CD4-positive, alpha-beta T cell treated with Interleukin-2 at 100 ng/mL for 4 hours (primary cell): Measurements from ENCODE around the gene MTHFS.
"Not testable (repeated sequence)": the region's sequence is repeated elsewhere in the genome, so short reads cannot be mapped to it uniquely, and the experiment has no call there.

Experiments
- DNase-seq: peaks from one replicate; pipeline ENCODE4 v3.0.0-alpha.2; 2020; ENCODE audit warnings: low spot score

Gene MTHFS

DNA sequence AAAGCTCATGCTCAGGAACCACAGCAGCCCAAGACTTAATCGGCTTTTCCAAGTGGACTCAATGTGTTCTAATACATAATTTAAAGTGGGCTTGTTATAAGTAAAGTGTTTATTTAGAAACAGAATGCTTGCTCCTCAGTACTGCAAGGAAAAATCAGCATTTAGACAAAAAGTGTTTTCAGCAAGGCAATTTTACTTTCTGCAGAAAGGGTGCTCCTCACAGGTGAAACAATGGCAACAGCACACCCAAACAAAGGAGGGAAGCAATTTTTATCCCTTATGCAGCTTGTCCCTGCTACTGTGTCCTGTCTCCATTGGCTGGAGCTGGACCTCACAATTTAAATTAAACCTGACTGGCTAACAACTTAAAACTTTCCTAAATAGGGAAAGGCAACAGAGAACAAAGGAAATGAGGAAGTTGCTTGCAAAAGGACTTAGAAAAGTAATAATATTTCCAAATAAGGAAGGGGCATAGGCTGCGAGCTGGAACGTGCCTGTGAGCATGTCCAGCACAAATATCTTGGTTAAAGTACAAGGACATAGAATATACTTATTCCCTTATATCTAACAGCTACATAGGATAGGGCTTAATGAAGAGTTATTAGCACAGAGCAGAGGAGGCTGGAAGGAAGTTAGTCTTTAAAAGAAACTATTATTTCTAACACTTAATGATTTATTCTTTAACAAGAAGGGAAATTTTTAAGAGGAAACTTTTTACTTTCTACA lies 19.1 kb upstream of the MTHFS start:
- DNase-seq = not testable (repeated sequence)

DNA sequence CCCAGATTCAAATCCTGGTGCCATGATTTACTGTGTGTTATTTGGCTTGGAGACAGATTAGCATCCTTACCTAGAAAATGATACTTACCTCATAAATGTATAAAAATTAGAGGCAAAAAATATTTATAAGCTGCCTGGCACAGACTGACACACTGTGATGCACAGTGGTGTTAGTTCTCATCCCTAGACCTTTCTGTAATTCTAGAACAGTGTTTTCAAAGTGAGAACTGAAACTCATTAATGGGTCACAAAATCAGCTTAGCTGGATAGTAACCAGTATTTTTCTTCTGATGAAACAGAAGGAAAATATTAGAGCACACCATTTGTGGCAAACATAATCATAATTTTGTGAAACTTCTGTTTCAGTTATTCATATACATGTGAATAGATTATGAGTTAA lies 17.9 kb upstream of the MTHFS start:
- no peak for DNase-seq

DNA sequence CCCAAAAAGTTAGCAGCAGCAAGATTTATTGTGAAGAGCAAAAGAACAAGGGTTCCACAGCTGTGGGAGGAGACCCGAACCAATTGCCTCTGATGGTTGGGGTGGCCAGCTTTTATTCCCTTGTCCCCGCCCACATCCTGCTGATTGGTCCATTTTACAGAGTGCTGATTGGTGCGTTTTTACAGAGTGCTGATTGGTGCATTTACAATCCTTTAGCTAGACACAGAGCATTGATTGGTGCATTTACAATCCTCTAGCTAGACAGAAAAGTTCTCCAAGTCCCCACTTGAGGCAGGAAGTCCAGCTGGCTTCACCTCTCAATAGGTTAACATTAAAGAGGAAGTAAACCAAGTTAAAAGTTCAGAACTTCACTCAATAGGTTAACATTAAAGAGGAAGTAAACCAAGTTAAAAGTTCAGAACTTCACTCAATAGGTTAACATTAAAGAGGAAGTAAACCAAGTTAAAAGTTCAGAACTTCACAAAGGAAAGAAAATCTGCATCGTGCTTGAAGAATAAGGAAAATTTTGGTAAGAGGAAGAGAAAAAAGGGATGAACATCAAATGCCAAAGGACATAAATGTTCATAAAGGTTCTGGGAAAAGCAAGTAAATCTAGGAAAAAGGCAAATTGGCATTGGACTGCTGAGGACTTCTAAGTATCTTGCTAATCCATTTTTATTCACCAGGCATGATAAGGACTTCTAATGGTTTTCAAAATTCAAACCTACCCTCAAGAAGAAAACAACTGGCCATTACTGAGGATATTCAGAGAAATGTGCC lies 12.9 kb upstream of the MTHFS start:
- DNase-seq = not testable (repeated sequence)

DNA sequence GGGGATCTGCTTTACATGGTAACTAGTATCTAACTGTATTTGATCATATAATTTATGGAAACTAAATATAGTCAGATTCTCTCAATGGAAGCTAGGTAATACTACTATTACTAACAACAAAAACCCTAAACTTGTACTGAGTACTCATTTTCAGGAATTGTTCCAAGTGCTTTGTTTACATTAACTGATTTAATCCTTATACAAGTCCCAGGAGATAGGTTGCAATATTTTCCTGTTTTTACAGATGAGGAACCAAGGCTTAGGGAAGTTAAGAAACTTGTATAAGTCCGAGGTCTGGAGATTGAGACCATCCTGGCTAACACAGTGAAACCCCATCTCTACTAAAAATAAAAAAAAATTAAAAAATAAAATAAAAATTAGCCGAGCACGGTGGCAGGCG lies 7.5 kb upstream of the MTHFS start:
- no peak for DNase-seq

DNA sequence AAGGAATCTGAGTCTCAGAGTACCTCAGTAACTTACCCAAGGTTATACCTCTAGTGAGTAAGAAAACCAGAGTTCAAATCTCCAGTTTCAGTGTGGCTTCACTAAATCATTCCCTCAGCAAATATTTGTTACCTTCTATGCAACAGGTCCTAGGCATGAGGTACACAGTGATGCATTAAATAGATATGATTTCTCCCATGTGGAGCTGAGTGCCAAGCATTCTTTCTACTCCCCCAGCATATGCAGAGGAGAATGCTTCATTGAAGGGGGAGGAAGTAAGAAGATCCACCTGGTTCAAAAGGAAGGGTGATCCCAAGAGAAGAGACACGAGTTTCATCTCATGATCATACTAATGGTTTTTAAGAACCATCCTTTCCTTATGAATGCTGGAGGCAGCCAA lies 6.8 kb upstream of the MTHFS start:
- DNase-seq = no peak

DNA sequence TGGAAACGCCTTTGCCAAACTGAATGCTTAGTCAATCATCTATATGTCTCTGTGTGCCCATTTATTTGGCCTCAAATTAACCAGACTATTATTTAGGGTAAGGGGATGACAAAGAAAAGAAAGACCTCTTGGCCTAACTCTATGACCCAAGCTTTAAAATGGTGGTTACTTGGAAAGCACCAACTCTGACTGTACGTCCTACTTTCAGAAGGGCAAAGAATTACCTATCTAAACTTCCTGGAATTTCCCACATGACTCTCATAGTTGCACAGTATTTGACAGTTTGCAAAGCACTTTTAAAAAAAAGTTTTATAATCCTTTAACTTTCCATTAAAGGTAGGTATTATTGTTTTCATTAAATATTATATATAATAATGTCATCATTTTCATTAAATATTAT lies 6.3 kb upstream of the MTHFS start:
- no peak for DNase-seq

DNA sequence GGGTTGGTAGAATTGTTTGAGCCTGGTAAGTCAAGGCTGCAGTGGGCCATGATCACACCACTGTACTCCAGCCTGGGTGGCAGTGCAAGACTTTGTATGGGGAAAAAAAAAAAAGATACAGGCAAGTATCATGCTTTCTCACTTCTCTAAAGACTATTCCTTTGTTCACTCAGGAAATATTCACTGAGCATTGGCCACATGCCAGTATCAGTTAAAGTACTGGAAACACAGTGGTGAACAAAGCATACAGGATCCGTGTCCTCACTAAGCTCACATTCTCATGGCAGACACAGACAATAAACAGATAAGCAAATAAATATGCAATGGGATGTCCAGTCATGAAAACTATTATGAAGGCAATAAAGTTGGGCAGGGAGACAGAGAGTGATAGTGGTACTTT lies 5.1 kb upstream of the MTHFS start:
- DNase-seq = no peak

DNA sequence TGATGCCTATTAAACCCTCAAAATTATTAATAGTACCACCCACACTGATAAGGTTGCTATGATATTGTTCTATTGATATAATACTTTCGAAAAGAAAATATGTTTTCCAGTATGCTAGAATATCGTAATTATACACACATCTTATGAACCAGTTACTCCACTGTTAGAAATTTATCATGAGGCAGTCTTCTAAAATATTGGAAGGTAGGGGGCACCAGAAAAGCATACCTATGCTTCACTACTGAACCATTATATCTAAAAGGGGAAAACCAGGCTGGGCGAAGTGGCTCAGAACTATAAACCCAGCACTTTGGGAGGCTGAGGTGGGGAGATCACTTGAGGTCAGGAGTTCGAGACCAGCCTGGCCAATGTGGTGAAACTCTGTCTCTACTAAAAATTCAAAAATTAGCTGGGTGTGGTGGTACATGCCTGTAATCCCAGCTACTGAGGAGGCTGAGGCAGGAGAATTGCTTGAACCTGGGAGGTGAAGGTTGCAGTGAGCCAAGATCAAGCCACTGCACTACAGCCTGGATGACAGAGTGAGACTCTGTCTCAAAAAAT lies 4.1 kb upstream of the MTHFS start:
- DNase-seq = not testable (repeated sequence)

DNA sequence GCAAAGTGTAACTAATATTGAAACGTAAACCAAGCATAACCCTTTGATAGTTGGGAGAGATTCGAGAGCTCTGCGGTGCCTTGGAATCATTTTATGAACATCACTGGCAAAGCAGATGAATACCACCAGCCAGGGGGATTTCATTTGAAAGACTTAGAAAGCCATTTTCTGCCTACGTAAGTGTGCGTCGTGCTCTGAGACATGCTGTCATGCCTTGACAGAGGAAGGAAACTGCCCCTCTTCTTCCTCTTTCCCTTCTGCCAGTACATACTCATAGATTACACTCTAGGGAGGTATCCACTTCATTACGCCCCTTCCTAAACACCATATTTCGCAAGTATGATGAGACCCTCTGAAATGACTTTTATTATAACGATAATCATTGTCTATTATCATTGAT lies 3.3 kb upstream of the MTHFS start:
- no peak for DNase-seq

DNA sequence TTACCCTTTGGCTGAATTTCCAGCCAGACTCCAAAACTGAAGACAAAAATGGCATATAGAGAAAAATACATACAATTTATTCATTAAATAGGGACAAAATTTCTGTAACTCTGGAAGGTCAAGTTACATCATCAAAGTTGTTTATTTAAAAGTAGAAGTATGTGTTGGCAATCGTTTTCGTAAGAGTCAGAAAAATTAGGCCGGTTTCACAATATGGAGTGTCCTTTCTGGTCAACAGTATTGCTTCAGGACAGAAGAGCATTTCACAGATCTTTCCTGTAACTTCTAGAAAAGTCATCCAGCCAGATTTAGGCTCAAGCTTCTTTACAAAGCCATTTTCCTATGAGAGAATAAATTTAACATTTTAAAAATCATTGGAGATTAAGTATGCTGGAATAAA lies 2.0 kb upstream of the MTHFS start:
- not testable (repeated sequence) for DNase-seq

DNA sequence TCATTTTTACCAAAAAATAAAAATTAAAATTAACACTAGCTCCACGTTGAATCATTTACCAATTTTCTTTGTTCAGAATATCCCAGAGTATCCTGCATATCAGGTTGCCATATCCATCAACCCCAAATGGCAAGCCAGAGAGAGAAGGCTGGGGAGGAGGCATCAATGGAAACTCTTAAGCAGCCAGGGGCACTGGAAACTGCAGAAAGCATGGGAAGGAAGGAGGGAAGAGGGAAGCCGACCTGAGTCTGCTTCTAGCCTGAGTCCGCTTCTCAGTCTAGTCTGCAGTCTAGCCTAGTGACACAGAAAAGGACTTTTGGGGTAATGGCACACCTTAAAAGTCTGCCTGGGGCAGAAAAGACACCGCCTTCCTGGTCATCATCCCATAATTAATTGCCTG lies 1.6 kb upstream of the MTHFS start:
- DNase-seq = no peak

DNA sequence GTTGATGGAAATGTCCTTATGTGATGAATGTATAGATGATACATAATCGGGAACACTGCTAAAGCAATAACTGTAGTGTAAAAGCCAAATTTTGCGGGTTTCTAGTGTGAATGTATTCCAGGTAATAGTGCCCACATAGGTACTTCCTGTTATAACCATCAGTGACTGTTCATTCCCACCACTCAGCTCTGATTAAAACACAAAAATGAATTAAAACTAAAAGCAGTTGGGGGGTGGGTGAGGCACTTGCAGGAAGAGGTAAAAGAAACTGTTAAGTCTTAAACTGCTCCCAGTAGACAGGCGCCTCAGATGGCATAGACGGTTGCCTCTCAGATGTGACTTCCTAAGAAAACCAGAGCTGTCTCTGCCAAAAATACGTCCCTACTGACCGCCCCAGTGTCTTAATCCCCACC lies 893 bp upstream of the MTHFS start:
- DNase-seq = peak; percentile 70

DNA sequence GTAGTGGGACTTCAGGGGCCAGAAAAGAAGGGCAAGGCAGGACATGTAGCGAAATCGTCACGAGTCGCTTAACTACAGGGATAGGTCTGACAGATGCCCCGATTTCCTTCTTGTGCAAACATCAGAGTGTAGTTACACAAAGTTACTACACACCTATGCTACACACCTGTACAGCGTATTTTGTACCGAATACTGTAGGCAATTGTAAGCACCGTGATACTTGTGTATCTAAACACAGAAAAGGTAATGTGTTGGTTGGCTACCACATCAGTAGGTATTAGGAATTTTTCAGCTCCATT lies 515 bp upstream of the MTHFS start:
- peak; percentile 59 for DNase-seq

DNA sequence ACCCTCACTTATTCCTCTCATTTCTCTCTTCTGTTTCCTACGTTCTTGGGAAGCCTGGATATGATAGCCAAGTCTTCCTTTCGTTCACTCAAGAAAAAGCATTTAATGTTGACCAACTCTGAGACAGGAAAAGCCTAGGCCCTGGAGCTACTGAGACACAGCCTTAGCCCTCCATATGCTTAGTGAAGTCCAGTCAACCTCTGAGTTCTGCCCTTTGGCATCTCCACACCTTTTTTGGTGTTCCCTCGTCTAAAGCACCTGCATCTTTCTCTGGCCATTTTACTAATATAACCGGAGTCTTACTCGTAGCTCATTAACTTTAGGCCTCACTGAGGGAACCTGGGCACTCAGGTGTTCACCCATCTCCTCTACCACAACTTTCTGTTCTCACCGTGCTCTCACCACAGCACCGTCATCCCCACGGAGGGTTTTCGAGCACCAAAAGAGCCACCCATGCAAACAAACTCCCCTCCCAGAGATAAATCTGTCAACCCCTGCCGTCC lies 632 bp downstream of the MTHFS start:
- no peak for DNase-seq

DNA sequence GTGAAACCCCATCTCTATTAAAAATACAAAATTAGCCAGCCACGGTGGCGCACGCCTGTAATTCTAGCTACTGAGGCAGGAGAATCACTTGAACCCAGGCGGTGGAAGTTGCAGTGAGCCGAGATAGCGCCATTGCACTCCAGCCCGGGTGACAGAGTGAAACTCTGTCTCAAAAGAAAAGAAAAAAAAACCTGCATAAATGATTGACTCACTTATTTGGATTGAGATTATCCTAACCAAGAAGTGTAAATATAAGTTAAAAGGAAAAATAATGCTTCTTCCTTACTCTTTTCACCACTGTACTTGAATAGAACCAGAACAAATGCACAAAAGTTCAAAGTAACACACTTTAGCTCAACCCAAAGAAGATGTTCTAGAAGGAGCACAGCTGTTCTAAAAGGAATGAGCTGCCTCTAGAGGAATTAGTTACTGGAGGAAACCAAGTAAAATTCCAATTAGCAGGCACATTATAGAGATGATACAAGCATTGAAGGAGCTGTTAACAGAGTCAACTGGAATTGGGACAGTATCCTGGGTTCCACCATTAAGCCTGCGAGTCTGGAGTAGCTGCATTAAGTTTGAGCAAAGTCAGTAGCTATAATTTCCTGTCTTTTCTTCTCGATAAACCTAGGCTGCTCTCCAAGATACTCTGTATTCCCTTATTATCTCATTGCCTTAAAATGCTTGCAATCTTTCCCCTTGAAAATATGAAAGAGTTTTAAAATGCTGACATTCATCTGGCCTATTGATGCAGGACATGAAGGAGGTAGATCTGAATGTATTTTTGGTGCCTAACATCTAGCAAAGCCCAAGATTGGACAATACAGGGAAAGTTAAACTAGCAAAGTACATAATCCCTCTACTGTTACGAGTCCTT lies 9.5 kb downstream of the MTHFS start:
- no peak for DNase-seq

DNA sequence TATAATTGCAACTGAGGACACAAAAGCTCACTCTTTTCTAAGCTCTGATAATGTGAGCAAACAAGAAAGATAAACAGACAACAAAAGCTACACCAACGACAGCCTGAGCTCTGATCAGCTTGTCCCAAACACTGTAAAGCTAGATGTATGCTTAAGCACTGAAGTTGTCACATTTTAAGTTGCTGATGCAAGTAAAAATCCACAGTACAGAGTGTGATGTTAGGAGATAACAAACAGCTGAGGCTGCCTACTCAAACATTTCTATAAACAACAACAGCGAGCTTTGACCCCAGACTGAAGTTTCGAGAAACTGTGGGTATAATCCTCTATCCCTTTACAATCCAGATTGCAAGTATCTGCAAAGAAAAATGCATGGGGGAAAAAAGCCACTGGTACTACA lies 10.7 kb downstream of the MTHFS start:
- no peak for DNase-seq

DNA sequence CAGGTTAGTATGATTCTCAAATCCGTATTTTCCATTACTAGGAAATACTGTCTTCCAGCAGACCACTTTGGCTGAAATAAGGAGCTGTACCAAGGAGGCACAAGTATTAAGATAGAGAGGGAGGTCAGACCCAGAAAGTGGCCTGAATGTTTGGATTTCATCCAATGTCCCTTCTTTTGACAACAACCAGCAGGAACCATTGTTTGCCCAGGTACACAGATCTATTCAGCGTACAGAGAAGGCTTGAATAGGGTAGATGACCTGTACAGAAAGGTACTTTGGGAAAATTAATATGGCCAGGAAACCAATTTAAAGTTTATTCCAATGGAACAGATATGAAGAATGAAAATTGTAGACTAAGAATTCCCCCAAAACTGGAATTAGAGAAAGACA lies 12.6 kb downstream of the MTHFS start:
- no peak for DNase-seq

DNA sequence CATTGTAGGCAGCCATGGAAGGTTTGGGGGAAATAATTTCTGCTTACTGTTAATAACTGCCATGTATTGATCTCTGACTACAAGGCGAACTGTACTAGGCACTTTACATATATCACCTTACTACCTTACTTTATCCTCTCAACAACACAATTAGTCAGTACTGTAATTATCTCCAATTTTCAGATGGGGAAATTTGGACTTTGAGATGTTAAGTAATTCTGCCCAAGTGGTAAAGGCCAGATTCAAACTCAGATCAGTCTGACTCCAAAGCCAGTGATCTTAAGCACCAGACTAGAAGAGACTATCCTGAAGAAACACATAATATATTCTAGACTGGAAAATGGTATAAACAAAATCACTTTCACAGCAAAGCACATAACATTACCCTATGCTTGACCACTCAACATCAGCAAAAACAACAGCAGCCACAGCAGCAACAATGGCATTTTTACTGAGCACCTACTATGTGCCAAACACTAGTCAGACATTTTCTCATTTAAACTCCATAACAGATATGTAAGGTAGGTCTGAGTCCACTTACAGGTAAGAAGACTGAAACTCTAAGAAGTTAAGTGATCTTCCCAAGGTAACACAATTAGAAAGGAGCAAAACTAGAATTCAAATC lies 13.1 kb downstream of the MTHFS start:
- DNase-seq = no peak

DNA sequence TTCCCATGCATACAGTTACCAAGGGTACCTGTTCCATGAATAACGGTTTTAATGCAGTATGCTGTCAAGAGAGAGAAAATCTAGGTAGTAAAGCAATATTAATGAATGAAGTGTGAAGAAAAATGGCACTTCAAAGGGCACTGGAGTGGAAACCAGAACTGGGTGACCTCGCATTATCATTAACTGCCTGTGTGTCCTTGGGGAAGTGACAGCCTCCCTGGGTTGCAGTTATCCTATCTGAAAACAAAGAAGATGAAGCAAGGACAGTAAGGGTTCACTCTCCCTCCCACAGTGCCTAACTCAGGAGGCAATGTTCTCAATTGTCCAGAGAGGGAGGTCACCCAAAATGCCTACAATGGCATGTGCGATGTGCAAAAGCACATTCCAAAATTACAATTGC lies 15.1 kb downstream of the MTHFS start:
- DNase-seq = no peak

DNA sequence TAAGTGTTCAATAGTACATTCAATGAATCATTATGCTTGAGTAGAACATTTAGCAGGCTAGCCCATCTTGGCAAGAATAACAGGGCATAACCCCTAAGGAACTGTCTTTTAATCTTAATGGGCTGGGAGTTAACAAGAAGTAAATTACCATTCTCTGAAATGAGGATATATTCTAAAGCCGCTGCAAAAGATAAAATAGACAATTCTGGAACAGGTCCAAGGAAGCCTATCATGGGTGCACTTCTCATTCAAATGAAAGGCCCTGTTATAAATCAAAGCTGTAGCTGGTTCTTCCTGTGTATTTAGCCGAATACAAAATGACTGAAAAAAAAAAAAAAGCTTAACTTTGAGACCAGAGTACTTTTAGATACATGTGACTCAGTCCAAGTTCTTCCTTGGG lies 15.6 kb downstream of the MTHFS start:
- DNase-seq = no peak

DNA sequence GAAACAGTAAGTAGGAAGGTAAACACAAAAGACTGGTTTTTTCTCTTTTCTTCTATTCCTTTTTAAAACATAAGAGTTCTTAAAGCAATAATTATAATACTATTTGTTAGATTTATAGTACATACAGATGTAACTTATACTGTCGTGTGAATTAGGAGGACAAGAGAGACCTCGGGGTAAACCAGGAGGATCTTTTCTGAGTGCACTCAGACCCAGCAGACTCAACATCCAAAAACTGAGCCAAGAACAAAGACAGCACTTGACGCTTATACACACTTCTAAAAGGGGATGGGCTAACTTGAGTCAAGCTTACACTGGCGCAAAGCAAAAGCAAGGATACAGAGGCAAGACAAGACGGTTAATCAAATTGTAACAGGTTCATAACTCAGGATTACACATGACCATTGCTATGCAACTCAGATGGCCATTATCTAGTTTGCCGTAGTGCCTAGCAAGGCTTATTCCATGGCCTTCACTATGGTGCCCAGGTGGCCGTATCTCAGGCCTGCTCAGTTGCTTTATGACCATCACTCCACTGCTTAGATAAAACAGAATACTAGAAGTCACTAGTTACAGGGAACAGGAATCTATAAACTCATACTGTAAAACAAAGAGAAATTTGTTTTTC lies 18.6 kb downstream of the MTHFS start:
- DNase-seq = no peak

DNA sequence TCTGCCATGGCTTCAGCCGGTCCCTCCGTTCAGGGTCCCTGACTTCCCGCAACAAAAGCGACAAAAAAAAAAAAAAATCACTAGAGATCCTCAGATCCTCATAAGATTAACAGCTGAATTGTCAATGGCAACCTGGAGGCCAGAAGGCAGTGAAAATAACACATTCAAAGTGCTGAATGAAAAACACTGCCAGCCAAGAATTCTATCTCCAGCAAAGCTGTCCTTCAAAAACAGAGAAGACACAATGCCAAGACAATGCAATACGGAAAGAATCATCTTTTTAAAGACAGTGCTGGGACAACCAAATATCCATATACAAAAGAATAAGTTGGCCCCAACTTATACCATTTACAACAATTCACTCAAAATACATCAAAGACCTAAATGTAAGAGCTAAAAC lies 21.6 kb downstream of the MTHFS start:
- DNase-seq = no peak
